Hypothalamus (tissue), 51 donors: Measurements from ENCODE around the gene NOC4L.
"Not testable (repeated sequence)": the region's sequence is repeated elsewhere in the genome, so short reads cannot be mapped to it uniquely, and the experiment has no call there.

Source experiments
- DNase-seq, 51 donors: peaks; one replicate each; lab custom pipeline; 2025; lab: John Stamatoyannopoulos, UW

The NOC4L gene

DNA sequence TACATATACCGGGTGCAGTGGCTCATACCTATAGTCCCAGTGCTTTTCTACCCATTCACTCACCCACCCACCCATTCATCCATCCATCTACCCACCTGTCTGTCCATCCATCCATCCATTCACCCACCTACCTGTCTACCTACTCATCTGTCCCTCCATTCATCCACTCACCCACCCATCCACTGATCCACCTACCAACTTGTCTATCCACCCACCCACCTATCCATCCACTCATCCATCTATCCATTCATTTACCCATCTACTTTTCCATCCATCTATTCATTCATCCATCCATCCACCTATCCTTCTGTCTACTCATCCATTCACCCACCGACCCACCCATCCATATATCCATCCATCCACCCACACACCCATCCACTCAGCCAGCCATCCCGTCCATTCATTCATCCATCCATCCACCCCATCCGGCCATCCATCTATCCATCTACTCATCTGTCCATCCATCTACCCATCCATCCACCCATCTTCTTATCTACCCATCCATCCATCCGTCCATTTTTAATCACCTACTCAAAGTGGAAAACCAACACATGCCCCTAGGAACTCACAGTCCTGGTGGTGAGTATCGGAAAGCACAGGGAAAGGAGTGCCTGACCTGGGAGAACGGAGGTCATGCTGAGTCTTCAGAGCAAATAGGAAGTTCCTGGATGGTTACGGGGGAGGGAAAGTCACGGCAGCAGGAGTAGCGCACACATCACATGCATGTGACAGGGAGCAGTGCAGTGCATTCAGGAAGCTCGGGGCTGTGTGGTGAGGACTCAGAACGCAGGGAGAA is 20.1 kb upstream of the NOC4L start:
- no peak for DNase-seq

DNA sequence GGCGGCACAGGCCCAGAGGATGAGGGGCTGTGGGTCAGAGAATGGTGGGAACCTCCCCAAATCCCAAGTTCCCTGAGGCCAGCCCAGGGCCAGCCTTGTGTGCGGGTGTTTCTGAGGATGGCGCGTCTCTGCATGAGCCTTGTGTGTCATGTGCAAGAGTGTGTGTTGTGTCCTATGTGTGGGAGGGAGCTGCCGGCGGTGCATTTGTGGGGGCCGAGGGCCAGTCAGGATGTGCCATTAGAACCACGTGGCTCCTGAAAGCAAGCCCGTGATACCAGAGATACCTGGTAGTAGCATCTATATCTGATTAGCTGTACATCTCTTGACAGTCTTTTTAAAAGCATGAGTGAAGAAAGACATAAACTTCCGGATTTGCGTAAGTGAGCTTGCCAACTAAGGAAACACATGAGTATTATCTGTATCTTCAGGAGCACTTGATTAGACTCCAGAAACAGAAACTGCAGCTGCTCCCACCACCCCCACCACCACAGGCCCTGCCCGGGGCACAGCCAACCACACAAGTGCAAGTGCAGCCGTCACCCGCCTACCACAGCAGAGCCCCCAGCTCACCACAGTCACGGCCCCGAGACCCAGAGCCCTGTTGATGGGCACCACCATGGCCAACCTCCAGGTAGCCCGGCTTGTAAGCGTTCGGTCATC is 19.4 kb upstream of the NOC4L start:
- no peak for DNase-seq

- DNase-seq, result no peak
Measured at GRCh38 chr12:132125736-132126135, 18.5 kb upstream of the NOC4L start.

DNA sequence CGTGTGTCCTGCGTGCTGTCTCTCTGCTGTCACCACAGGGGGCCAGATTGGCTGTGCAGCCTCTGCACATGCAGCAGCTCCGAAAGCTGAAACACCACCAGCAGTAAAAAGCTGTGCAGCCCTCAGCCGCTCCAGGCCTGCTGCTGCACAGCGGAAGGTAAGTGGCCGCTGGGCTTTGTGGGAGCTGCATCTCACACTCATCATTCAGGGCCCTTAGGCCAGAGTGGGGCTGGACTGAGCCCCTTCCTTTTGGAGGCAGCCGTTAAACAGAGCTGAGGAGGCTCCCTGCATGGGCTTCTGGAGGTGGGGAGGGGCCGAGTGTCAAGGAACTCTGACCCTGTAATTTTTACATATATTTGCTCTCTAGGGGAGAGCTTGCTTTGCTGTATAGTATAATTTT is 17.2 kb upstream of the NOC4L start:
- DNase-seq, result no peak

DNA sequence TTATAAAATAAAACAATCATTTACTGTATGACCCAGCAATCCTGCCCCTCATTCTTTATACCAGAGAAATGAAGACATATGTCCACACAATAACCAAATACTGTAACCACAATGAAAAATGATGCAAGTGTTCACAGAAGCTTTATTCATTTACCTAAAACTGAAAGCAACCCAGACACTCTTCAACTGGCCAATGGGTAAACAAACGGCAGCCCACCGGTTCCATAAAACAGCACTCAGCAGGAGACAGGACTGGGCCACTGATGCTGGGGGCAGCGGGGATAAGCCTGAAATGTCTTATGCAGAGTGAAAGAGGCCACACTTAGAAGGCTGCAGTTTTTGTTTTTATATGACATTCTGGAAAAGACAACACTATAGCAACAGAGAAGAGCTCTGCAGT is 15.2 kb upstream of the NOC4L start:
- no peak for DNase-seq

- DNase-seq, result no peak
Measured at GRCh38 chr12:132130690-132131089, 13.6 kb upstream of the NOC4L start.

DNA sequence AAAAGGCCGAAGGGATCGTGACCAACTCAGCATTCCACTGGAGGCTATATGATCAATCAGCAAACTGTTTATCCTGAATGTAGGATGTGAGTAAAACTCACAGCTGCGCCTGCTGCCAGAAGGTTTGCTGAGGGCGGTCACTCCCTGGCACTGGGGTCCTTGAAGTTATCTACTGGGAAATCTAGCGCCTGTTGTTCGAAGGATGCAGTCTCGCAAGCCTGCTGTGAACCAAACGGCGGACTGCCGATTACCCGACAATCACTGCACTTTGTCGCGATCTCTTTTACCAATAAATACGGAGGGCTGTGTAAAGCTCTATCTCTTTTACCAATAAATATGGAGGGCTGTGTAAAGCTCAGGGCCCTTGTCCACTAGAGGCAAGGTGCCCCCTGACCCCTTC is 13.0 kb upstream of the NOC4L start:
- DNase-seq, result no peak

DNA sequence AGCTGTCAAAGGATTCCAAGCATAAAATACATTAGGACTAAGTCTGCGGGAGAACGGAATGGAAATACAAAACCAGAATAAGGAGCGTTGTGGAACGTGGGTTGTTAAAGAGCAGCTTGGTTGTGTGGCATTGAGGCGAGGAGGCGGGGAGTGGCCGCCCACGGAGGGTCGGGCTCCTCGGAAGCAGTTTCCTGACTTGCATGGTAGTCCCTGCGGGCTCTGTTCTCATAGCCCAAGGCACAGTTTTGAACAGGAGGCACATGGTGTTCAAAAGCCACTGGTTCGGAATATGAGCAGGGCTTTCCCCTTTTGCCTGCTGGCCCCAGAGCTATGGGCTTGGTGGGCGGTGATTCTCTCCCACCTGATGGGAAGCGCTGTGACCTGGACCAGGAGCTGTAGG is 12.3 kb upstream of the NOC4L start:
- DNase-seq, result no peak

- no peak for DNase-seq
Measured at GRCh38 chr12:132132609-132133430, 11.4 kb upstream of the NOC4L start.

GRCh38 chr12:132133952-132134652 is 10.2 kb upstream of the NOC4L start:
- DNase-seq, result no peak

DNA sequence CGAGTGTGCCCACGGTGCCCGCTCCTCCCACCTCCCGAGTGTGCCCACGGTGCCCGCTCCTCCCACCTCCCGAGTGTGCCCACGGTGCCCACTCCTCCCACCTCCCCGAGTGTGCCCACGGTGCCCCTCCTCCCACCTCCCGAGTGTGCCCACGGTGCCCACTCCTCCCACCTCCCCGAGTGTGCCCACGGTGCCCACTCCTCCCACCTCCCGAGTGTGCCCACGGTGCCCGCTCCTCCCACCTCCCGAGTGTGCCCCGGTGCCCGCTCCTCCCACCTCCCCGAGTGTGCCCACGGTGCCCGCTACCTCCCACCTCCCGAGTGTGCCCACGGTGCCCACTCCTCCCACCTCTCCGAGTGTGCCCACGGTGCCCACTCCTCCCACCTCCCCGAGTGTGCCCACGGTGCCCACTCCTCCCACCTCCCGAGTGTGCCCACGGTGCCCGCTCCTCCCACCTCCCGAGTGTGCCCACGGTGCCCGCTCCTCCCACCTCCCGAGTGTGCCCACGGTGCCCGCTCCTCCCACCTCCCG is 9.5 kb upstream of the NOC4L start:
- DNase-seq, result not testable (repeated sequence)

- not testable (repeated sequence) for DNase-seq
Measured at GRCh38 chr12:132136226-132136625, 8.0 kb upstream of the NOC4L start.

DNA sequence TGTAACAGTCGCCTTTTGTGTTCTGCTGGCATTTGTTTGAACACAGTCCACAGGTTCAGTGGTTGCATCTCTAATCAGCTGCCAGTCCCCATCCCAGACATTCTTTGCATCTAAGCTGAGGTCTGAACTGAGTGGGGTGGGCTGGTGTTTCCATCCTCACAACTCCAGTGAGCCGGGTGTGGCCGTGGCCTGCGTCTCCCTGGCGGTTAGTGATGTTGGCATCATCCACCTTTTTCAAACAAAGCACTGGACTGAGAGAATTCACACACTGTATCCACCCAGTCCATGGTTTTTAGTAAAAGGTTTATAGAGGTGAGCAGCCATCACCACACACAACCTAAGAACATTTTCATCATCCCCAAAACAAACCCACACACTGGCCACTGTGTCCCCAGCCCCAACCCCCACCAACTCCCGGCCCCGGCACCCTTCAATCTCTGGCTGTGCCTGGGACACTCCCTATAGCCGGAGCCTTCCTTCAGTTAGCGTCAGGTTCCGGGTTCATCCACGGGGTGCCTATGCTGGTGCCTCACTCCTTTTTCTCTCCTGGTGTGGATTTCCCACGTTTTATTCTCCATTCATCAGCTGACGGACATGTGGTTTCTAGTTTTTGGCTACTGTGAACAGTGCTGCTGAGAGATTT is 6.7 kb upstream of the NOC4L start:
- DNase-seq, result no peak

- DNase-seq, result no peak
Measured at GRCh38 chr12:132138941-132139871, 5.1 kb upstream of the NOC4L start.

- DNase-seq, result no peak
Measured at GRCh38 chr12:132139912-132140311, 4.3 kb upstream of the NOC4L start.

DNA sequence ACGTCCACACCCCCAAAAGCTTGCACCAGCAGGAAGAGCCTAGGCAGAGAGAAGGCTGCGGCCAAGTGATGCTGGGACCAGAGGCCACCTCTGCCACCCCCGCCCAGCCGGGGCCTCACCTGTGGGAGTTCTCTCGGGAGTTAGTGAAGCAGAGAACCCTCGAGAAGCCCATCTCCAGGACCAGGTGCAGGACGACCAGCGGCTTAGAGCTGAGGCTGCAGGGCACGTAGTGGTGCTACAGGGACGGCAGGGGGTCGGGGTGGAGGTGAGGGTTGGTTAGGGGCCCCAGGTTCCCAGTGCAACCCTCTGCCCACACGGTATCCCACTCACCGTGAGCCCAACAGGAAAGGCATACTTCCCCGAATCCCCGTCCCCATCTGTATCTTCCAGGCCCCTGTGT is 3.8 kb upstream of the NOC4L start:
- no peak for DNase-seq

- no peak for DNase-seq
Measured at GRCh38 chr12:132140918-132141841, 3.1 kb upstream of the NOC4L start.
